ENCODE results near the gene DPP6.

DPP6 gene

DNA sequence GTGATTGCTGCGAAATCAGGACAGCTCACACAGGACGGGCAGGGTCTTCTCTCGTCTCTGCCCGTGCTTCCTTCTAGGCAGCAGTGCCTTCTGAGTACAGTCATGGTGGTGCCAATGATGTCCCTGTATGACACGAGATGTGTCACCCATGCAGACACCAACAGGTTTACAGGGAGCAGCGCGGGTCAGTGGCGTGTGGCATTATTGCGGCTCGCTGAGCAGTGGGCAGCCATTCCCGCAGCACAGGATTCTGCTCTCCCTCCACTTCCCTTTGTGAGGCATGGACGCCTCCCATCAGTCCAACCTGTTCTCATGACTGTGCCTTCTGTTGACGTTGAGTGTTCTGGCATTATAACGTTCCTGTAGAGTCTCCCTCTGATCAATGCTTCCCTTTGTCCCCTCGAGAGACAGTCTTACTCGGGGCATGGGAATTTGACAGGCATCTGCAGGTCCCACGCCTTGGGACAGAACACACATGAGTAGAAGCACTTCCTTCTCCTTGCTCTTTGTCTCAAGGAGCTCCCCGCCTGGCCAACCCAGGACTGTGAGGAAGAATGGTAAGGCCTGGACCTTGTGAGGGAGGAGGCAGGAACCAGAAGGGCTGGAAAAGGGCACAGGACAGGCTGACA is 731.2 kb downstream of the DPP6 start:
- CTCF ChIA-PET = no interaction called here
- TF ChIP-seq, protein P1, sequence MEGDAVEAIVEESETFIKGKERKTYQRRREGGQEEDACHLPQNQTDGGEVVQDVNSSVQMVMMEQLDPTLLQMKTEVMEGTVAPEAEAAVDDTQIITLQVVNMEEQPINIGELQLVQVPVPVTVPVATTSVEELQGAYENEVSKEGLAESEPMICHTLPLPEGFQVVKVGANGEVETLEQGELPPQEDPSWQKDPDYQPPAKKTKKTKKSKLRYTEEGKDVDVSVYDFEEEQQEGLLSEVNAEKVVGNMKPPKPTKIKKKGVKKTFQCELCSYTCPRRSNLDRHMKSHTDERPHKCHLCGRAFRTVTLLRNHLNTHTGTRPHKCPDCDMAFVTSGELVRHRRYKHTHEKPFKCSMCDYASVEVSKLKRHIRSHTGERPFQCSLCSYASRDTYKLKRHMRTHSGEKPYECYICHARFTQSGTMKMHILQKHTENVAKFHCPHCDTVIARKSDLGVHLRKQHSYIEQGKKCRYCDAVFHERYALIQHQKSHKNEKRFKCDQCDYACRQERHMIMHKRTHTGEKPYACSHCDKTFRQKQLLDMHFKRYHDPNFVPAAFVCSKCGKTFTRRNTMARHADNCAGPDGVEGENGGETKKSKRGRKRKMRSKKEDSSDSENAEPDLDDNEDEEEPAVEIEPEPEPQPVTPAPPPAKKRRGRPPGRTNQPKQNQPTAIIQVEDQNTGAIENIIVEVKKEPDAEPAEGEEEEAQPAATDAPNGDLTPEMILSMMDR (IDR thresholded peaks at IDR 0.05; ENCODE audit: insufficient read depth, low read length, missing control alignments) = no peak
- DNase-seq (ENCODE audit: low read depth, low spot score) = no peak
- H3K4me3 ChIP-seq (ENCODE audit: low read depth, low read length) = no peak overlapping the region
- POLR2A ChIA-PET = no interaction called here

DNA sequence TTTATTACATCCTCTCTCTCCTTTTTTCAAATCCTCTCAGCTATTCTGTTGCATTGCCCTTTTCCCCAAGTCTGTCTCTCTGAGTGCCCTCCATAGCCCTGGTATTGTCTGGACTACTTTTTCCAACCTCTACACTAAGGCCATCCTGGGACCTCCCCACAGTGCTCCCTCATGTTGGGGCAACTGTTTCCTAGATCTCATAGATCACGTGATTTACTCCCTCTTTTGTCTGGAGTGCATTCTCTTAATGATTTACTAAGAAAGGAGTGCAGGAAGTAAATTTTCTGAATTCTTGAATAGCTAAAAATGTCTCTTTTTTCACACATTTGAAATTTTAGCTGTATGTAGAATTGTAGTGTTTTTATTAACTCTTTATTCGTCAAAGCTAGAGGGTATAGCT is 733.7 kb downstream of the DPP6 start:
- DNase-seq (ENCODE audit: low read depth, low spot score) = no peak
- no peak overlapping the region for H3K4me3 ChIP-seq (ENCODE audit: low read depth, low read length)
- POLR2A ChIA-PET = no interaction called here
- TF ChIP-seq, protein P1 (IDR thresholded peaks at IDR 0.05; ENCODE audit: insufficient read depth, low read length, missing control alignments) = no peak
- CTCF ChIA-PET = no interaction called here

DNA sequence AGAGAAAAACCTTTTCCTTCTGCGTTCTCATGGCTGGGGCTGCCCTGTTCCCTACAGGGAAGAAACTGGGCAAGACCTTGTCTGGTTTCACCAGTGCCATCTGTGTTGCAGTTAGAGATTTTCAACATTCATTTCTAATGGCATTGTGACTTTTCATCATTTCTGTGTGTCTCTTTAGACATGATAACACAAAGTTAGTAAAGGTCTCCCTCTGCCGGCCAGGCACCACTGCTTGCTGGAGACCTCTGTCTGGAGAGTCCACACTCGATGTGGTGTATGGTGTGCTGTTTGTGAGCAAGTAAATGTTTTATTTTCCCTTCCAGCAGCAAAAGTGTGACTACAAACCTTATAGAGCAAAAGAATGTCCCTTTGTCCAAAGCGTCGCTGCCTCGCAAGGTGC is 737.2 kb downstream of the DPP6 start:
- no peak for DNase-seq (ENCODE audit: low read depth, low spot score)
- ChIA-PET POLR2A (no interaction called here), CTCF (no interaction called here)
- TF ChIP-seq, protein P1 (IDR thresholded peaks at IDR 0.05; ENCODE audit: insufficient read depth, low read length, missing control alignments) = no peak
- no peak overlapping the region for H3K4me3 ChIP-seq (ENCODE audit: low read depth, low read length)

DNA sequence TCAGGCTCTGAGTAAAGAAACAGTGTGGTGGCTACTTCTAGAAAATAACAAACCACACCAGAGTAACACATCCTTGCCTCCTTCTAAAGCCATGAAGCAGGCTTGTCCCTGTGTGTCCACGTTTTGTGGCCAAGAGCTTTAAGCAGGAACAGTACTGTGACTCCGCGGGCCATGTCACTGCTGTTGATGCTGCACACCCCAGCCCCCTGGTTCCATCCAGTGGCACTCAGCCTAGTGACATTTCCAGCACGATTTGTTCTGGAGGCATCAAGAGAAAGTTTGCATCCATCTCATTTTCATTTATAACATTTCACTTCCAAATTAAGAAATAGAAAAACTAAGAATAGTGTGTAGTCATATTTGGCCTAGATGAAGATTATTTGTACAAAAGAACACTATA is 739.4 kb downstream of the DPP6 start:
- no peak for DNase-seq (ENCODE audit: low read depth, low spot score)
- POLR2A ChIA-PET = no interaction called here
- H3K4me3 ChIP-seq (ENCODE audit: low read depth, low read length) = no peak overlapping the region
- CTCF ChIA-PET = no interaction called here
- TF ChIP-seq, protein P1 (IDR thresholded peaks at IDR 0.05; ENCODE audit: insufficient read depth, low read length, missing control alignments) = no peak

DNA sequence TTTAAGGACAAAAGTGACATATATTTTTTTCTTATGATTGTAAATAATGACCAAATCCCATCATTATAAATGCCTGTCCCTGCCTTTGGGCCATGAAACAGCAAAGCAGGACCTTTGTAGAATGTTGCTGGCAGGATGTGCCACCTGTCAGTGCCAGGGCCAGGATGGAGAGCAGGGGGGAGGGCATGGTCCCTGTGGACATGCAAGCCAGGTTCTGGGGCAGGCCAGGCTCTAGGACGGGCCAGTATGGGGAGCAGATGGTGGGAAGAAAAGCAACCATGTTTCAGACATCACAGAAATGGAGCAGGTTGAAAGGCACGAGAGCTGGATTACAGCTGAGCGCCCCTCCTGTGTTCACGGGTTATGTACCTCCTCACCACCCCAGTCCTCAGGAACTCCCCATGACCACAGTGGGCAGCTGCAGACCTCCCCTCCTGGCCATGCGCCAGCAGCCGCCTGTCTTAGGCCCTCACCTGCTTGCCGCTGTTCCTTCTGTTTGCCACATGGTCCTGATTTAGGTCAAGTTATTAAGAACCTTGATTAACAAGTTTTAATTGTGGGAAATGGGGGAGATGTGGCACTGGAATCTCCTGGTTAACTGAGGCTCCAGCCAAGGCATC is 740.3 kb downstream of the DPP6 start:
- H3K4me3 ChIP-seq (ENCODE audit: low read depth, low read length) = no peak overlapping the region
- TF ChIP-seq, protein P1 (IDR thresholded peaks at IDR 0.05; ENCODE audit: insufficient read depth, low read length, missing control alignments) = no peak
- ChIA-PET POLR2A (no interaction called here), CTCF (no interaction called here)
- DNase-seq (ENCODE audit: low read depth, low spot score) = no peak

DNA sequence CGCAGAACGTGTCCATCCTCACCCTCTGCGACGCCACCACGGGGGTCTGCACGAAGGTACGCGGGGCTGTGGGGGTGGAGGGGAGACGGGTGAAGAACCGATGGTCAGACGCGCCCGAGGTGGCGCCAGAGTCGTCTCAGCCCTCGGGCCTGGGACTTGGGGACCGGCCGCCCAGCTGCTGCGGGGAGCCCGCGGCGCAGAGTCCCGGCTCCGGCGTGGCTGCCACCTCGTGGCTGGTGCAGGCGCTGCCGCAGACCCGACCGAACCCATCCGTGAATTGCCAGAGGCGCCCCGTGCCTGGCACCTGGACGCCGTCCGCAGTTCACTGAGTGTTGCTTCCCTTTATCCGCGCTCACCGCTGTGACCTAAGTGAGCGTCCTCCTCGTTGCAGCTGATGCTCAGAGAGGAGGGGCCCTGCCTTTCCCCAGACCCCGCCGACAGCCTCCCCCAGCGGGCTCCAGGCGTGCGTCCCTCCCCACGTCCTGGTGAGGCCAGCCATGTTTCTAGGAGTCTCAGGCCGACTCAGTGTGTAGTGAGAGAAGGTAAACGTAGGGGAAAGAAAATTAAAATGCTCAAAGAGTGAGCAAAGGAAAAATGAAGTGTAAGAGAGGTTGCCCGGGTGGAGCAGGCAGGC is 742.1 kb downstream of the DPP6 start:
- H3K4me3 ChIP-seq (ENCODE audit: low read depth, low read length) = no peak overlapping the region
- POLR2A ChIA-PET = no interaction called here
- CTCF ChIA-PET = no interaction called here
- TF ChIP-seq, protein P1 (IDR thresholded peaks at IDR 0.05; ENCODE audit: insufficient read depth, low read length, missing control alignments) = no peak
- DNase-seq (ENCODE audit: low read depth, low spot score) = no peak
